Measurements from ENCODE around the gene CHD5.

- TF ChIP-seq GATA2 (IDR thresholded peaks at IDR 0.05; ENCODE audit: low read depth, low read length) (no peak), GATA3 (IDR thresholded peaks at IDR 0.05; ENCODE audit: low read depth, low read length) (no peak)
These were observed 72.4 kb downstream of the CHD5 start for GRCh38 chr1:6107409-6108356.

Data from SH-SY5Y (cell line).